Stimulated activated CD4-positive, alpha-beta T cell treated with anti-CD3 and anti-CD28 coated beads, Interleukin-2, amount 100 ng/mL, for 4 hours (primary cell): Measurements from ENCODE around the gene ALOX12B.
"Not testable (repeated sequence)": the region's sequence is repeated elsewhere in the genome, so short reads cannot be mapped to it uniquely, and the experiment has no call there.

Source experiments
- DNase-seq: peaks from one replicate; pipeline ENCODE4 v3.0.0-alpha.2; 2020; ENCODE audit warnings: low read depth

ALOX12B gene

DNA sequence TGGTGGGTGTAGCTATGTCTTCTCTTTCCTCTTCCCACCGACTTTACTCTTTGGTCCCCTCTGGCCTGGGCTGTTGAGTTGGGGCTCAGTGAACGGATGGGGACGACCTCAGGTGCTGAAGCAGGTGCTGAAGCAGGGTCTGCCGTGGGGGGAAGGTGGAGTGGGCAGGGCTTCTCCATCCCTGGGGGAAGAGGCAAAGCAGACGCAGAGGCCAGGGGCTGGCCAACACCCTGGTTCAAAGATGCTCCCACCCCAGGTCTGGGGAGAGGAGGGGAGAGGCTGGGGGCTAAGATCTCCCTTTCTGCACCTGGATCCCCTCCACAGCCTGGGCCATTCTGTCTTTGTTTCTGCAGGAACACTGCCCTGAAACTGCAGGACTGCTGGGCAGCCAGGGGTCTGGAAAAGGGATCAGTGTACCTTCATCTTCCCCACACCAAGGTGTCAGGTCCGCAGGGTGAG, 22.9 kb downstream of the ALOX12B start:
- DNase-seq = no peak

DNA sequence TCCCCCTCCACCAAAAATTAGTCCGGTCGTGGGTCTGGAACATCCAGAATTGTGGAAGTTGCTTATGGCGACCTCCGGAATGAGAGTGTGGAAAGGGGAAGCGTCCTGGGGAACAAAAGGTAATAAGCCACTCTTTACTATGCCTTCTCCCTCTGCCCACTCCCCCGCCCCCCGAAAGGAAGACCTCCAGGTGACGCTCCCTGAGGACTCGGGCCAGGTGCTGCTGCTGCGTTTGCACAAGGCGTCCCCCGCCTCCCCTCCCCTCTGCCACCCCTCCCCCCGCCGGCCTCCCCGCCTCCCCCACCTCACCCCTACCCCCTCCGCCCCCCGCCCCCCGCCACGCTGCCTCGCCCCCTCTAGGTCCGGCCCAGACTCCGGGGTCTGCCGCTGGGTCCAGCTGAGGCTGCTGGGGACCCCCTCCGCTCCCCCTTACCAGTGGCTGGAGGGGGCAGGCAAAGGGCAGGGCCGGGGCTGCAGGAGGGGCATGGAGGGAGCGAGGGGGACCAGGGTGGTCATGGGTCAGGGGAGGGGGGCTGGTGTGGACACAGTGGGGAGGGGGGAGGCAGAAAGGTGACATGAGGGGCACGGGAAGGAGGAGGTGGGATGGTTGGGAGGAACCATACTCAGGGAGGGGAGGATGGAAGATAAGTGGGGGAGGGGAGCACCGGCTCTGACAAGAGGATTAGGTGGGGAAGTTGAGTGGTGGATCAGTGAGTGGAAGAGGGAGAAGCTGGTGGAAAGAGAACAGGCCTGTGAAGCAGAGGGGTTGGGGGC, 23.6 kb downstream of the ALOX12B start:
- no peak for DNase-seq

DNA sequence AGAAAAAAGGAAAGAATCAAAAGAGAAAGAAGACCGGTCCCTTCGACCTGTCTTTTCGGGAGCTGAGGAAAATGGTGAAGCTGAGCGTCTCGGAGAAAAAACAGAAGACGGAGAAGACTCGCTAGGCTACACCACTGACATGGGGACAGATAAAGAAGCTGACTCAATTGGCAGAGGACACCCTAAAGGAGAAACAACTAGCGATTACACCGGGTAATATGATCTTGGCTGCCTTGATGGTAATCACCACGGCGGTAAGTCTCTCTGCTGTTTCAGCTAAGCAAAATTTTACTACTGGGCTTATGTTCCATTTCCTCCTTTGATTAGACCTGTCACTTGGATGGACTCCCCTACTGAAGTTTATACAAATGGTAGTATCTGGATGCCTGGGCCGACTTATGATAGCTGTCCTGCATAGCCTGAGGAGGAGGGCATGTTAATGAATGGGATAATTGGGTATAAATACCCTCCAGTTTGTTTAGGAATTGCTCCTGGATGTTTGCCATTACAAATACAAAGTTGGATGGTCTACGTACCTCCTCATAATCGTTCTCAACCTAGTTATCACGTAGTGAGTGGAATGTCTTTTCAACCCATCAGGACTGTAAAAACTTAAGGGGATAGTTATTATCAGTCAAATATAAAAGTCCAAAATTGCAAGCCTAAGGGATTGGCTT, 24.6 kb downstream of the ALOX12B start:
- DNase-seq = no peak

DNA sequence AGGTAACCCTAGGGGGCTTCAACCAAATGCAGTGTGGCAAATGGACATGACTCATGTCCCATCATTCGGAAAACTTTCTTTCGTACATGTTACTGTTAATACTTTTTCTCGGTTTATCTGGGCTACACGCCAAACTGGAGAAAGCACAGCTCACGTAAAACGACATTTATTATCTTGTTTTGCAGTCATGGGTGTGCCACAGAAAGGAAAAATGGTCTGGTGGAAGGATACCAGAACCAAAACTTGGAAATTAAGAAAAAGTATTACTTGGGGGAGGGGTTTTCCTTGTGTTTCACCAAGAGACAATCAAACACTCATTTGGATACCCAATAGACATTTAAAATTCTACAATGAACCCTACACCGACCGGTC, 25.1 kb downstream of the ALOX12B start:
- no peak for DNase-seq

DNA sequence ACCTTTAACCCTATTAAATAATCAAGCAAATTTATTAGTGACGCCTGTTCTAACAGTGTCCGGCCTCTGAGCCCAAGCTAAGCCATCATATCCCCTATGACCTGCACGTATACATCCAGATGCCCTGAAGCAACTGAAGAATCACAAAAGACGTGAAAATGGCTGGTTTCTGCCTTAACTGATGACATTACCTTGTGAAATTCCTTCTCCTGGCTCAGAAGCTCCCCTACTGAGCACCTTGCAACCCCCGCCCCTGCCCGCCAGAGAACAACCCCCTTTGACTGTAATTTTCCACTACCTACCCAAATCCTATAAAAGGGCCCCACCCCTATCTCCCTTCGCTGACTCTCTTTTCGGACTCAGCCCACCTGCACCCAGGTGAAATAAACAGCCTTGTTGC, 25.7 kb downstream of the ALOX12B start:
- not testable (repeated sequence) for DNase-seq

DNA sequence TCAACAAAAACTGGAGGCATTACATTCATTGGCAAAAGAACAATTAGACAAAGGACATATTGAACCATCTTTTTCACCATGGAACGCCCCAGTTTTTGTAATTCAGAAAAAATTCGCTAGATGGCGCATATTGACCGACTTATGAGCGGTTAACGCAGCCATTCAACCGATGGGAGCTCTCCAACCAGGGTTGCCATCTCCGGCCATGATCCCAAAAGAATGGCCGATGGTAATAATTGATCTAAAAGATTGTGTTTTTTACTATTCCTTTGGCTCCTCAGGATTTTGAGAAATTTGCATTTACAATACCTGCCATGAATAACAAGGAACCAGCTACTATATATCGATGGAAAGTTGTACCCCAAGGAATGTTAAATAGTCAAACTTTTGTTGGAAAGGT, 27.2 kb downstream of the ALOX12B start:
- peak; percentile 48 for DNase-seq

DNA sequence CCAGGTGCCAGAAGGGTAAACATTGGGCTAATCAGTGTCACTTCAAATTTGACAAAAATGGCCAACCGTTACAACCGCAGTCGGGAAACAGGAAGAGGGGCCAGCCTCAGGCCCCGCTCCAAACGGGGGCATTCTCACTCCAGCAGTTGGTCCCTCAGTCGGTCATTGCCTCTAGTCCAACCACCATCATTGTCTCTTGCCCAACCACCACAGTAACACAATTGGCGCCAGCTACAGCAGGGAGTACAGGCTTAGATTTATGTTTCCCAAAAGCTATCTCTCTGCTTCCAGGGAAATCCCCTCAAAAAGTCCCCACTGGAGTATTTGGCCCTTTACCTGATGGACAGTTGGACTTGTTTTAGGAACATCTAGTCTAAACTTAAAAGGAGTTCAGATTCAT, 28.4 kb downstream of the ALOX12B start:
- no peak for DNase-seq

DNA sequence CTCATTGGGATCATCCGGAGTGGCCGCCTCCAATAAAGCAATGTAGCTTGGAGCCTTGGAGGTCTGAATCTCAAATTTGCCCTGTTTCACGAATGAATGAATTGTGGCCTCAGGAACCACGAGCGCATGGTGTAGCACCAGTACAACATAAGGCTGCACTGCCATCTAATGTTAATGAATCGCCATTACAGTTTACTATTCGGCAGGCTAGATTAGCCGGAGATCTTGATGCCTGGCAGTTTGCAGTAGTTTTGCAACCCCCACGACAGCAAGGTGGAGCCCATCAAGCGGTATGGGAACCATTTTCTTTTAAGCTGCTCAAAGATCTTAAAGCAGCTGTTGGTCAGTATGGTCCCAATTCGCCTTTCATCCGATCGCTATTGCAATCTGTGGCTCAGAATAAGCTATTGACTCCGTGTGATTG, 29.8 kb downstream of the ALOX12B start:
- peak; percentile 39 for DNase-seq

DNA sequence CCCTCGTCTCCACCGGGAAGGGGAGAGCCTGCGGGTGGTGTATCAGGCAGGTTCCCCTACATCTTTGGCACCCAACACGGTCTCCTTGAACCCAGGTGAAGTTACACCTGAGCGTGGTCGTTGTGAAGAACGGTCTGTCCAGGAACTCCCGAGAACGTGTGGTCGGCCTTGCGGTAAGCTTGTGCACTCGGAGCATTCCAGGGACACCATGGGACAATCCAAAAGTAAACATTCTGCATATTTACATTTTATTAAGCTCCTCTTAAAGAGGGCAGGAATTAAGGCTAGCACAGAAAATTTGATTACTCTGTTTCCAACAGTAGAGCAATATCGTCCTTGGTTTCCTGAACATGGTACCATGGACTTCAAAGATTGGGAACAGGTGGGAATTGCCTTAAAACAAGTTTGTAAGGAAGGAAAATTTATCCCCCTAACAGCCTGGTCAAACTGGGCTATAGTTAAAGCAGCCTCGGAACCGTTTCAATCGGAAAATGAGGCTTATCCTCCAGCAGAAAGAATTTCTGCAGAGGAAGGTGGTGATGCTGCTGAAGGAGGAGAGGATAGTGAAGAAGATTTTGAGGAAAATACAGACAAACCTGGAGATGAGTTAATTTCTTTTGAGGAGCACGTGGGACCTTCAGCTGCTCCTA, 30.4 kb downstream of the ALOX12B start:
- DNase-seq = no peak

DNA sequence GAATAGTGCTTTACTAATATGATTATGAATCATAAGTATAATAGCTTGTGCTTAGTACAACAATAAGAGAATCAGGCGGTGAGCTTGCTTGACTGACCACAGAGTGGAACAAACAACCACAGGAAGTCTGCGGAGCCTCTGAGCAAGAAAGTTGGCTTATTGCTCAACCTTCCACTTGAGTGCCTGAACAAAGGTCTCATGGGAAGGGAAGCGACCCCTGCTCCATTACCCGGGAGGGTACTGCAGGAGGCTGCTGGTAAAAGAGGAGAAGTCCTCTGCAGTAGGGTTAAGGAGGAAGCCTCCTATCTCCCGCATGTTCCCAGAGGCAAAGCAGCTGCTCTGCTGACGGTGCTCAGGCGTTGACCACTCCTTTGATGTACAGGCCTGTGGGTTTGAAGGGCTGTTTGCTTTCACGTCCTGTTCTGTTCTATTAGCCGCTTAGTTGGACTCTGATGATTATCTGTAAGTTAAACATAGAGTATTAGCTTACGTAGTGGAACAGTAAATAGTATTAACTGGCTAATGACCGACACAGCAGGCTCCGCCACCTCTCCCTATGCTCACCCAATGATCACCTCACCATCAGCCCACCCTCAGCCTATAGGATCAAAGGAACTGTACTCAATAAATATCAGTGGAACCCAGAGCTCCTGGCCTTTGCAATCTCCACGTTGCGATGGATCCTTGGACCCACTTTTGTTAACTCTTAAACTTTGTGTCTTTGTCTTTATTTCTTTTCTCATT, 31.1 kb downstream of the ALOX12B start:
- DNase-seq = no peak

DNA sequence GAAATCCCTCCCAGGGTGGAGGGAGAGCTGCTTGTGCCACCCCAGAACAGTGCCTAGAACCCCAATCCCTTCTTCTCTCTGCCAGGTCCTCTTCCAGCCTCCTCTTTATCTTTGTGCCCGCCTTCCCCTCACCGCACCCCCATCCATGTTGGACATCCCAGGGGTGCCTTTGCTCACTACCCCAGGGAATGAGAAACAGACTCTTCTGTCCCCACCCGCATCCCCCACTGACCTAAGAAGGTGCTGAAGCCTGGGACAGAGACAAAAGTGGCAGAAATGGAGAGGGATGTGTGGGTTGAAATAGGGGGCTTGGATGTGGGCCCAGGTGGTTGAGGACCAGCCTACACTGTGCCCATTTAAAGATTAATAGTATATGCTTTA, 31.7 kb downstream of the ALOX12B start:
- DNase-seq = no peak

DNA sequence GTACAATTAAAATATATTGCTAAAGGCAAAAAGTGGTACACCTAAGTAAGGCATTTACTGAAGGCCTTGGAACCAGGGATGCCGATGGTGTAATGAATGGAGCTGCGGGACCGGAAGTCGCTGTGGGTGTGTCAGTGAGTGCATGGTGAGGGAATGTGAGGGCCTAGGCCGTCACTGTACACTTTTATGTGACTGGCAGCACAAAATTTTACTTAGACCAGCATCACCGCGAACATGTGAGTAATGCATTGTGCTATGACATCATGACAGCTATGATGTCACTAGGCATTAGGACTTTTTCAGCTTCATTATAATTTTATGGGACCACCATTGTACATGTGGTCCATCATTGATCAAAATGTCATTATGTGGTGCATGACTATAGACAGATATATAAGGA, 33.9 kb downstream of the ALOX12B start:
- DNase-seq = no peak

DNA sequence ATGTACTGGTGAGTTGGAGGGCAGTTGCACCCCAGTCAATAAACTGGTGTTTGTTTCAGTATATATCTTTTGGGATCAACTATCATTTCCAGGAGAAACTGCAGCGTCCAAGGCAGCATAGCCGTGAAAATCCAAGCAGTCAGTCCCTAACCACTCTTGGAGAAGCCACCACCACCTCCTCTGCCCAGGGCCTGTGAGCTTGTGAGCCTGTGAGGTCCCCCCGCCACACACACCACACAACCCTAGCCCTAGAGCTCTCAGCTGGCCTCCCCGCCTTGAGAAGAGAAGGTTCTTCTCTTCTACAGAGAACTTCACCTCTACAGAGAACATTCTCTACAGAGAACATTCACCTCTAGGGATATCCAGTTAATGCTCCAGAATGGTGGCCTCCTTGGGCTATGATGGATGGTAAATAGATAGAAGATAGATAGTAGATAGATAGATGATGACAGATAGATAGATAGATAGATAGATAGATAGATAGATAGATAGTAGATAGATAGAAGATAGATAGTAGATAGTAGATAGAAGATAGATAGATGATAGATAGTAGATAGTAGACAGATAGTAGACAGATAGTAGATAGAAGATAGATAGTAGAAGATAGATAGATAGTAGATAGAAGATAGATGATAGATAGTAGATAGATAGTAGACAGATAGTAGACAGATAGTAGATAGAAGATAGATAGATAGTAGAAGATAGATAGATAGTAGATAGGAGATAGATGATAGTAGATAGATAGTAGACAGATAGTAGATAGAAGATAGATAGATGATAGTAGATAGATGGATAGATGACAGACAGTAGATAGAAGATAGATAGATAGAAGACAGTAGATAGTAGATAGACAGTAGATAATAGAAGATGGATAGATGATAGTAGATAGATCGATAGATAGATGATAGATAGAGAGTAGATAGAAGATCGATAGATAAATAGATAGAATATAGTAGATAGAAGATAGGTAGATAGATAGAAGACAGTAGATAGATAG, 35.0 kb downstream of the ALOX12B start:
- DNase-seq = no peak

DNA sequence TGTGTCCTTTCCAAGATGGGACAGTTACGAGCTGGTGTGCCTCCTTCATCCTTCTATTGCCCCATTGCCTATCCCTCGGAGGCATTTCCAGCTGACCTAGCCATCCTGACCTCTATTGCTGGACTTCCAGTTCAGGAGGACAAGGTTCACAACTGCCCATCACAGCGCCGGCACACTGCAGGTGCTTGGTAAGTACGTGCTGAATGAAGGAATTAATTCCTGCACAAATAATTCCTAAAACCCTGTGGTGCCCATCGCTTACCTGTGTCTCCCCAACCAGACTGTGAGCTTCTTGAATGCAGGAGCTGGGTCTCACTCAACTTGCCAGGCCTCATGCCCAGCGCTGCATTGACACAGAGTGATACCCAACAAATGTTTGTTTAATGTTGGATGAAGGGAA, 35.7 kb downstream of the ALOX12B start:
- DNase-seq = no peak

DNA sequence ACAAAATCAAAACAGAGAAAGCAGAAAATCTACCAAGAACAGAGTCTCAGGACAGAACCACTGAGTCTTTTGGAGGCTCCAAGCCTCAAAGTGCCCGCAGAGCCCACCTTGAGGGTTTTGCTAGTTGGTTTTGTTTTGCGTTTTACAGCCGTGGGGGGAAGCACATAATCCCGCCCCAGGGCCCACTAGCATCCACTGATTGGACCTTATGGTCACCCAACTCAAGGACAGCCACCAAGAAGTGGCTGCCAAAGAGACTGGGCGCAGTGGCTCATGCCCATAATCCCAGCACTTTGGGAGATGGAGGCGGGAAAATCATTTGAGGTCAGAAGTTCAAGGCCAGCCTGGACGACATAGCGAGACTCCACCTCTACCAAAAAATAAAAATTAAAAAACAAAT, 38.8 kb downstream of the ALOX12B start:
- no peak for DNase-seq

DNA sequence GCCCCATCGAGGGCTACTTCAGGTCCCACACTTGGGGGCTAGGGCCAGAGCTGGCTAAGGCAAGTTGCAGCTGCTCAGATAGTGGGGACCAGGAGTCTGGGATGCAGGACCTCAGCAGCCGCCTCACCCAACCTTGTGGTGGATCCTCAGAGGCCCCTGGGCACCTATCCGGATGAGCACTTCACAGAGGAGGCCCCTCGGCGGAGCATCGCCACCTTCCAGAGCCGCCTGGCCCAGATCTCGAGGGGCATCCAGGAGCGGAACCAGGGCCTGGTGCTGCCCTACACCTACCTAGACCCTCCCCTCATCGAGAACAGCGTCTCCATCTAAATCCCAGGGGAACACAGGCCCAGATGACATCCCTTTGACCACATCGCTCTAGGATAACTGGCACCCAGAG, 39.3 kb downstream of the ALOX12B start:
- no peak for DNase-seq

DNA sequence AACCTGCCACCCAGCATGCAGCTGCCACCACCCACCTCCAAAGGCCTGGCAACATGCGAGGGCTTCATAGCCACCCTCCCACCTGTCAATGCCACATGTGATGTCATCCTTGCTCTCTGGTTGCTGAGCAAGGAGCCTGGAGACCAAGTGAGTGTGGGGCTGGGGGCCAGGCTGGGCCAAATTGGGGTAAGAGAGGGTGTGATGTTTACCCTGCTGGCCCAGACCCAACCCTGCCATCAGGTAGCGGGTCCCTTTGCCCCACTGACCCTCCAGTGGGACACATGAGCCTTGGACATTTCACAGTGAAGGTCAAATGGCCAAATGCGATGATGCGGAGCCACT, 39.8 kb downstream of the ALOX12B start:
- no peak for DNase-seq

DNA sequence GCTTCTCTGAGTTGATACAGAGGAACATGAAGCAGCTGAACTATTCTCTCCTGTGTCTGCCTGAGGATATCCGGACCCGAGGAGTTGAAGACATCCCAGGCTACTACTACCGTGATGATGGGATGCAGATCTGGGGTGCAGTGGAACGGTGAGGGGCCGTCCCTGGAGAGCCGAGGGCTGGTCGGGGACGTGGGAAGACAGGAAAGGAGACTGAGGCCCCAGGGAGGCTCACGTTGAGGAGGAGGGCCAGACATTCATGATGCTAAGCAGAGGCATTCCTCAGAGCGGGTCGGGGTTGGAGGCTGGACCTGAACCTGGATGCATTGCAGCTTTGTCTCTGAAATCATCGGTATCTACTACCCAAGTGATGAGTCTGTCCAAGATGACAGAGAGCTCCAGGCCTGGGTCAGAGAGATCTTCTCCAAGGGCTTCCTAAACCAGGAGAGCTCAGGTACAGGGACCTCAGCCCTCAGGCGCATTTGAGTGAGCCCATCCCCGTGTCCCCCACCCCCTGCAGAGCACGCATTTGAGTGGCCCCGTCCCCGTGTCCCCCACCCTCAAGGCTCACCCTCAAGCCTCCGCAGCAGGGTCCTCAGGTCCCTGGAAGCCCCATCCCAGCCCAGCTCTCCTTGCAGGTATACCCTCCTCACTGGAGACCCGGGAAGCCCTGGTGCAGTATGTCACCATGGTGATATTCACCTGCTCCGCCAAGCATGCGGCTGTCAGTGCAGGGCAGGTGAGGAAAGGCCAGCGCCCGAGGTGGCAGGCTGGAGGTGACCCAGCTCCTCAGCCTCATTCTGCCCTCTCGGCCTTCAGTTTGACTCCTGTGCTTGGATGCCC, 40.4 kb downstream of the ALOX12B start:
- no peak for DNase-seq

DNA sequence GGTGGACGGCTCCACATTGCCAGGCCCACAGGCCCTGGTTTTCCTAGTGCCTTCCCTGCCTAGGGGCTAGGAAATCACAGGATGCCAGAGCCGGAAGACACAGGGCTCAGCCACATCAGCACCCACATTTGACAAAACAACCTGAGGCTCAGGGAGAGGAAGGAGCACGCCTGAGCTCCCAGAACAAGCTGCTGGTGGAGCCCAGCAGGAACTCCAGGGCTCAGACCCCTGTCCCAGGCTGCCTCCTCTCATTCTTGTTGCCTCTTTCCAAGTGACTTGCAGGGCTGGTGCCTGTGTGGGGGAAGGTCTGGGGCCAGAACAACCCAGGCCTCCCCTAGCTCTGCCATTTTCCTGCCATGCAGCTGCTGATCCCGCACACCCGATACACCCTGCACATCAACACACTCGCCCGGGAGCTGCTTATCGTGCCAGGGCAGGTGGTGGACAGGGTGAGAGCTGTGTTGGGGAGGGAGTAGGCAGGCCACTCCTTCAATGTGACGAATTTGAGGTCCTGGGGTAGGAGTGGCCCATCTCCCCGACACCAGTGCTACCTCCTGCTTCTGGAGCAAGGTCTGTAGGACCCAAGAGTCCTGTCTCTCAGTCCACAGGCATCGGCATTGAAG, 41.1 kb downstream of the ALOX12B start:
- DNase-seq = no peak
